GM19238 (cell line): ENCODE data around the gene SRPX.

Source experiments
- DNase-seq: peaks from one replicate; pipeline ENCODE4 v3.0.0; 2011; ENCODE audit warnings: low spot score; ENCODE audit not compliant: insufficient read length

SRPX gene

GRCh38 chrX:38220415-38221390 is at the start of gene SRPX:
SRPX (minus strand) TSS chrX:38220871; CDS start chrX:38220792, 79 bp downstream.
- DNase-seq: no peak

GRCh38 chrX:38268011-38268410 is 47.3 kb upstream of the SRPX start:
- no peak for DNase-seq

GRCh38 chrX:38262715-38263620 is 42.3 kb upstream of the SRPX start:
- DNase-seq: no peak

- peak; percentile 7 for DNase-seq
Measured at GRCh38 chrX:38260231-38260630, 39.6 kb upstream of the SRPX start.

- no peak for DNase-seq
Measured at GRCh38 chrX:38256019-38256418, 35.3 kb upstream of the SRPX start.

- no peak for DNase-seq
Measured at GRCh38 chrX:38249965-38250364, 29.3 kb upstream of the SRPX start.

- DNase-seq: no peak
Measured at GRCh38 chrX:38247051-38247450, 26.4 kb upstream of the SRPX start.

- no peak for DNase-seq
Measured at GRCh38 chrX:38240541-38240940, 19.9 kb upstream of the SRPX start.

GRCh38 chrX:38236901-38237615 is 16.4 kb upstream of the SRPX start:
- no peak for DNase-seq

- no peak for DNase-seq
Measured at GRCh38 chrX:38233891-38234667, 13.4 kb upstream of the SRPX start.

- no peak for DNase-seq
Measured at GRCh38 chrX:38232079-38232686, 11.5 kb upstream of the SRPX start.

- no peak for DNase-seq
Measured at GRCh38 chrX:38225093-38225492, 4.4 kb upstream of the SRPX start.

- DNase-seq: no peak
Measured at GRCh38 chrX:38224160-38224559, 3.5 kb upstream of the SRPX start.

GRCh38 chrX:38221391-38221929 is 789 bp upstream of the SRPX start:
- no peak for DNase-seq

- peak; percentile 10 for DNase-seq
Measured at GRCh38 chrX:38220024-38220414, 652 bp downstream of the SRPX start.

GRCh38 chrX:38216642-38217041 is 4.0 kb downstream of the SRPX start:
- DNase-seq: no peak

- DNase-seq: no peak
Measured at GRCh38 chrX:38214551-38215531, 5.8 kb downstream of the SRPX start.

GRCh38 chrX:38214044-38214443 is 6.6 kb downstream of the SRPX start:
- DNase-seq: no peak
